HepG2 (cell line): ENCODE data around the gene CRYZL1. TPM values are rescaled to one million over a fixed set of nuclear protein-coding genes. Genes with fewer than 3 reads are reported as not detected.

ENCODE experiments used
- ATF1 ChIP-seq: IDR thresholded peaks from 2 replicates; pipeline ENCODE4 v1.6.1; 2016; ENCODE audit warnings: mild to moderate bottlenecking, control low read depth
- GTF2F1 ChIP-seq: fragments of 150-350 bp; IDR thresholded peaks from 2 replicates; pipeline ENCODE4 v1.6.1; 2014; ENCODE audit warnings: low read length
- HNF1B ChIP-seq: sonication (generic); formaldehyde crosslinking; IDR thresholded peaks from 2 replicates; pipeline ENCODE4 v1.5.1; 2020; ENCODE audit warnings: mild to moderate bottlenecking, moderate library complexity, missing genetic modification reagents
- MAX ChIP-seq: IDR thresholded peaks from 2 replicates; pipeline ENCODE4 v1.6.1; 2012; ENCODE audit warnings: inconsistent platforms
- MTA1 ChIP-seq: sonication (generic); formaldehyde crosslinking; IDR thresholded peaks from 2 replicates; pipeline ENCODE4 v1.4.0; 2020; ENCODE audit warnings: missing genetic modification reagents, mild to moderate bottlenecking, borderline replicate concordance
- NCOR1 ChIP-seq: fragments of 200-600 bp; sonication (generic); IDR thresholded peaks from 2 replicates; pipeline ENCODE4 v1.7.0; 2017; ENCODE audit warnings: antibody characterized with exemption, low read length, borderline replicate concordance
- PAWR ChIP-seq: sonication (generic); formaldehyde crosslinking; IDR thresholded peaks from 2 replicates; pipeline ENCODE4 v1.4.0; 2020; ENCODE audit warnings: missing genetic modification reagents, mild to moderate bottlenecking, borderline replicate concordance
- SMAD3 ChIP-seq: sonication (generic); formaldehyde crosslinking; IDR thresholded peaks from 2 replicates; pipeline ENCODE4 v1.4.0; 2020; ENCODE audit warnings: missing genetic modification reagents
- TSC22D2 ChIP-seq: sonication (generic); formaldehyde crosslinking; IDR thresholded peaks from 2 replicates; pipeline ENCODE4 v1.5.1; 2020; ENCODE audit warnings: missing genetic modification reagents, mild to moderate bottlenecking, borderline replicate concordance
- XBP1 ChIP-seq: sonication (generic); formaldehyde crosslinking; IDR thresholded peaks from 2 replicates; pipeline ENCODE4 v1.5.0; 2020; ENCODE audit warnings: missing genetic modification reagents
- ZHX1 ChIP-seq: sonication (generic); formaldehyde crosslinking; IDR thresholded peaks from 2 replicates; pipeline ENCODE4 v1.8.1; 2022; ENCODE audit warnings: low read depth, mild to moderate bottlenecking, missing genetic modification reagents
- ZNF142 ChIP-seq: sonication (generic); formaldehyde crosslinking; IDR thresholded peaks from 2 replicates; pipeline ENCODE4 v1.4.0; 2020; ENCODE audit warnings: missing genetic modification reagents
- ZNF317 ChIP-seq: sonication (generic); formaldehyde crosslinking; IDR thresholded peaks from 2 replicates; pipeline ENCODE4 v1.5.0; 2020; ENCODE audit warnings: mild to moderate bottlenecking, missing genetic modification reagents
- ZNF343 ChIP-seq: sonication (generic); formaldehyde crosslinking; IDR thresholded peaks from 2 replicates; pipeline ENCODE4 v1.4.0; 2020; ENCODE audit warnings: mild to moderate bottlenecking, missing genetic modification reagents
- ZNF850 ChIP-seq: sonication (generic); formaldehyde crosslinking; conservative IDR thresholded peaks from 2 replicates; pipeline ENCODE4 v1.9.0; 2021; ENCODE audit warnings: mild to moderate bottlenecking, missing genetic modification reagents
- ZSCAN30 ChIP-seq: sonication (generic); formaldehyde crosslinking; IDR thresholded peaks from 2 replicates; pipeline ENCODE4 v1.5.0; 2020; ENCODE audit warnings: mild to moderate bottlenecking, missing genetic modification reagents
- ZUFSP ChIP-seq: sonication (generic); formaldehyde crosslinking; IDR thresholded peaks from 2 replicates; pipeline ENCODE4 v1.9.0; 2021; ENCODE audit warnings: missing genetic modification reagents, mild to moderate bottlenecking, borderline replicate concordance
- polyA plus RNA-seq, 8 experiments: library from polyadenylated mRNA; depleted of rRNA in 3 of 8; stranded (reverse) in 7 of 8; unstranded in 1 of 8; fragments of >200 nt; fragmentation: Illumina TruSeq in 4 of 8; extraction: Trizol in 4 of 8; gene quantifications; 2 replicates each; pipeline versions ENCODE4 v1.2.1 to v1.2.3, GENCODE V29; 2011 to 2016; ENCODE audit warnings: low read depth in 4 of 8, missing spikeins in 1 of 8, mixed read lengths in 1 of 8; ENCODE audit not compliant: insufficient read depth in 1 of 8
- total RNA-seq, 5 experiments: library from RNA; depleted of rRNA; stranded (reverse); fragments of >200 nt; fragmentation: Illumina TruSeq; extraction: Trizol; gene quantifications; 2 replicates each; pipeline ENCODE4 v1.2.3, GENCODE V29; 2016; ENCODE audit warnings: low read depth in 1 of 5

Gene CRYZL1
- total and polyA plus RNA-seq, 2 of the 13 experiments (the other 11 are each of a cell fraction or from before 2014, with no cell fraction given): 20.3 to 27.7 TPM

- peak; percentile 52; the same call in 1 of the 2 replicates for TF ChIP-seq HNF1B (CRISPR knock-in tag)
- TF ChIP-seq ZNF850 (CRISPR knock-in tag): no peak
- TF ChIP-seq ZNF343: no peak
- TF ChIP-seq TSC22D2 (CRISPR knock-in tag): no peak
- no peak for TF ChIP-seq ZUFSP (CRISPR knock-in tag)
- no peak for TF ChIP-seq XBP1 (CRISPR knock-in tag)
- TF ChIP-seq SMAD3: peak; percentile 75
- TF ChIP-seq MAX: peak; percentile 70; the same call in 1 of the 2 replicates
- TF ChIP-seq ZSCAN30 (CRISPR knock-in tag): no peak
- TF ChIP-seq PAWR: no peak
- no peak for TF ChIP-seq MTA1 (CRISPR knock-in tag)
- no peak for TF ChIP-seq ZNF317 (CRISPR knock-in tag)
- peak; percentile 55 for TF ChIP-seq ZNF142
- peak; percentile 96 for TF ChIP-seq ZHX1 (CRISPR knock-in tag)
- TF ChIP-seq NCOR1: no peak
- no peak for TF ChIP-seq GTF2F1
- TF ChIP-seq ATF1 (CRISPR knock-in tag): peak; percentile 87
These were observed 98.7 kb downstream of the CRYZL1 start, which contains the start of gene SON (continued) for GRCh38 chr21:33542640-33543504.
